HepG2 (cell line): ENCODE results near the gene GRIA3.

Source experiments
- DPF2 ChIP-seq: sonication (generic); formaldehyde crosslinking; IDR thresholded peaks from 2 replicates; pipeline ENCODE4 v1.4.0; 2020; ENCODE audit warnings: mild to moderate bottlenecking, low read depth, missing genetic modification reagents, borderline replicate concordance
- MYNN ChIP-seq: sonication (generic); formaldehyde crosslinking; IDR thresholded peaks from 2 replicates; pipeline ENCODE4 v1.4.0; 2020; ENCODE audit warnings: mild to moderate bottlenecking, low read depth, missing genetic modification reagents

- TF ChIP-seq DPF2 (CRISPR knock-in tag), result no peak
- TF ChIP-seq MYNN (CRISPR knock-in tag), result no peak
Observed at GRCh38 chrX:123350226-123350625, 166.1 kb downstream of the GRIA3 start.
